ENCODE measurements around the gene ZNF578.
"Not testable (repeated sequence)": the region's sequence is repeated elsewhere in the genome, so short reads cannot be mapped to it uniquely, and the experiment has no call there.

The ZNF578 gene

DNA sequence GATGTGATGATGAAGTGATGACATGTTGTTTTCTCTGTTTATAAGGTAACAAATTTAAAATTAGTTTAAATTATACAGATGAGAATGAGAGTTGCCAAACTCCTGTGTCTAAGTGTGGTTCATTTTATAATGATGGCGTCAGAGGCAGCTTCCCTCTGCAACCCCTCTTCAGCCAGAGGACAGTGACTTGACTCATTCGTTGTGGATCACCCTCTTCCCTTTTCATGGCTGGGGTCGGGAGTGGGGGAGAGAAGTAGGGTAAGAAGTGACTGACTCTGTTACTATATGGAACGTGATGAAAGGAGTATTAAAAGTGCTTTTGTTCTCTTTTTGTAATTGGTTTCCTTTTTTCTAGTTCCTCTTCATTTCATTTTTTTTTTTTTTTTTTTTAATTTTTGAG lies 85.5 kb downstream of the ZNF578 start:
- not testable (repeated sequence) for H3K27me3 ChIP-seq (ENCODE audit: control insufficient read depth in 1 of 2, insufficient read depth in 2 of 2, low read length in 2 of 2); H3K4me3 ChIP-seq (ENCODE audit: low read depth in 1 of 2, low read length in 2 of 2); H3K9ac ChIP-seq (ENCODE audit: low read length); H3K27ac ChIP-seq (ENCODE audit: low read depth, low read length); H3K9me3 ChIP-seq (ENCODE audit: low read length); H3K36me3 ChIP-seq (ENCODE audit: insufficient read depth, low read length); H3K4me1 ChIP-seq (ENCODE audit: insufficient read depth, low read length)

DNA sequence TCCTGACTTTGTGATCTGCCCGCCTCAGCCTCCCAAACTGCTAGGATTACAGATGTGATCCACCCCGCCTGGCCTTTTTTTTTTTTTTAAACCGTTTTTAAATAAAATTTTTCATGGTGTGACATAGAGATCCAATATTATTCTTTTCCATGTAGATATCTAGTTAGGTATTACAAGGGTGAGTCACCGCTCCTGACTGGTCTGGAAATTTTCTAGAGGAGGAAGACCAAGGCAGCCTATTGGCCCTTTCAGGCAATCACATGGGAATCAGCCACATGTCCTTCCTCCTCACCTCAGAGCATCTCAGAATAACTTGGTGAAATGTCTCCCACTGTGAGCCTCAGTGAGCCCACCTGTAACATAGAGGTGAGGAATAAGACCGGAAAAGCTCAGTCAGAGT lies 87.8 kb downstream of the ZNF578 start:
- H3K27me3 ChIP-seq (ENCODE audit: control insufficient read depth in 1 of 2, insufficient read depth in 2 of 2, low read length in 2 of 2); H3K36me3 ChIP-seq (ENCODE audit: insufficient read depth, low read length); H3K9me3 ChIP-seq (ENCODE audit: low read length); H3K4me1 ChIP-seq (ENCODE audit: insufficient read depth, low read length); H3K27ac ChIP-seq (ENCODE audit: low read depth, low read length); H3K9ac ChIP-seq (ENCODE audit: low read length); H3K4me3 ChIP-seq (ENCODE audit: low read depth in 1 of 2, low read length in 2 of 2): not testable (repeated sequence)

DNA sequence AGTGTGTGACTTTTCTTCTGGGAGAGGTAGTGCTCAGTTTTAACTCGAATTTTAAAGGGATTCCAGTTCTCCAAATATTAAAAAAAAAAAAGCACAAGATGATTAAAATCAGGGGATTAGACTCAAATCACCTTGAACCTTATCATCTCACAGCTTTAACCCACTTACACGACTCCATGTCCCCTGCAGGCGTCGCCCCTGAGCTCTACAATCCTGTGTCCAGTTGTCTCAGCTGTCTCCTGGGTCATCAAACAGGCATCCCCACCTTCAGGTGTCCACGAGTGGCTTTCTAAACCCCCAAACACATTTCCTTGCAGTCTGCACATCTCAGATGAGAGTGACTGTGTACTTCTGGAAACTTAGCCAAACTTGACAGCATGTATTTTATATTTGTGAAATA lies 88.3 kb downstream of the ZNF578 start:
- H3K9me3 ChIP-seq (ENCODE audit: low read length), result no peaks in the 10 kb centered on the region
- H3K4me1 ChIP-seq (ENCODE audit: insufficient read depth, low read length), result no peaks in the 10 kb centered on the region
- H3K27me3 ChIP-seq (ENCODE audit: control insufficient read depth in 1 of 2, insufficient read depth in 2 of 2, low read length in 2 of 2), result no peaks in the 10 kb centered on the region
- no peak overlapping the region for H3K4me3 ChIP-seq (ENCODE audit: low read depth in 1 of 2, low read length in 2 of 2)
- no peak overlapping the region for H3K27ac ChIP-seq (ENCODE audit: low read depth, low read length)
- no peak overlapping the region for H3K9ac ChIP-seq (ENCODE audit: low read length)
- peaks cover 4% of the 10 kb centered on the region for H3K36me3 ChIP-seq (ENCODE audit: insufficient read depth, low read length)

DNA sequence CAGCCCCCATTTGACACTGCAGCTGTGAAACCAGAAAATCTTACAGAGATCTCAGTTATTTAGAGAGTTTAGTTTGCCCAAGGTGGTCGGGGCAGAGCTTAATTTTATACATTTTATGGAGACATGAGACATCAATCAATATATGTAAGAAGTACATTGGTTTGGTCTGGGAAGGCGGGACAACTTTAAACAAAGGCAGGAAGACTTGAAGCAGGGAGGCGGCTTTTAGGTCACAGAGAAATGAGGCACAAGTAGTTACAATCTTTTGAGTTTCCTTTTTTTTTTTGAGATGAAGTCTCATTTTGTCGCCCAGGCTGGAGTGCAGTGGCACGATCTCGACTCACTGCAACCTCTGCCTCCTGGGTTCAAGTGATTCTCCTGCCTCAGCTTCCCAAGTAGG lies 89.2 kb downstream of the ZNF578 start:
- not testable (repeated sequence) for H3K9ac ChIP-seq (ENCODE audit: low read length); H3K27ac ChIP-seq (ENCODE audit: low read depth, low read length); H3K36me3 ChIP-seq (ENCODE audit: insufficient read depth, low read length)

DNA sequence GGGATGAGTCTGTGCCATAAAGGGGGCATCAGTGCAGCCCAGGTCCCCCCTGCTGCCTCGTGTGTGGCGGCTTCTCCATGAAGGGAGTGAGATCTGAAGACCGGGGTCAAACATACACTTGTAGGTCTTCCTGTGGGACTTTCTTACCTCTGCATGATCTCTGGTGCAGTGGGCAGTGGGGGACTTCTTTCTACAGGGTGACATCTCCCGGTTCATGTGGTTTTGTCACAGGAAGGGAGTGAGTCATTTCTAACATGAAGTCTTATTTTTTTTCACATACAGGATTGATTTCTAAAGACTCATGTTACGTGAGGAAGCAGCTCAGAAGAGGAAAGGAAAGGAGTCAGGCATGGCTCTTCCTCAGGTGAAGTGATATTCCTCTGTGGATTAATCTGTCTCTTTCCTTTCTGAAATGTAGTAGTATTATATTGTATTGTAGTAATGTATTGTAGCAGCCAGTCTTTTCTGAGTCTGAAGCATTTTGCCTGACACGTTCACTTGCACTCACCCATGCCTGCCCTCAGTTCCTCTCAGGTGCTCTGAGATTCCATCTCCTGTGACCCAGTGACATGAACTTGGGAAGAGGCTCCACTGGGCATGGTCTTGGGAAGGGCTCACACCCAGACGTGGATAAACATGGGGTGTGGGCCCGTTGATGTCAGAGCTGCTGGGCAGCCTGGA lies 89.8 kb downstream of the ZNF578 start:
- H3K4me3 ChIP-seq (ENCODE audit: low read depth in 1 of 2, low read length in 2 of 2), result no peak overlapping the region
- peaks cover 11% of the 10 kb centered on the region for H3K36me3 ChIP-seq (ENCODE audit: insufficient read depth, low read length)
- no peak overlapping the region for H3K9ac ChIP-seq (ENCODE audit: low read length)
- no peaks in the 10 kb centered on the region for H3K4me1 ChIP-seq (ENCODE audit: insufficient read depth, low read length)
- no peaks in the 10 kb centered on the region for H3K27me3 ChIP-seq (ENCODE audit: control insufficient read depth in 1 of 2, insufficient read depth in 2 of 2, low read length in 2 of 2)
- H3K27ac ChIP-seq (ENCODE audit: low read depth, low read length), result no peak overlapping the region
- H3K9me3 ChIP-seq (ENCODE audit: low read length), result no peaks in the 10 kb centered on the region

More for the DNA sequence above, 89.2 kb downstream of the ZNF578 start:
- not testable (repeated sequence) for H3K27me3 ChIP-seq (ENCODE audit: control insufficient read depth in 1 of 2, insufficient read depth in 2 of 2, low read length in 2 of 2); H3K4me3 ChIP-seq (ENCODE audit: low read depth in 1 of 2, low read length in 2 of 2); H3K4me1 ChIP-seq (ENCODE audit: insufficient read depth, low read length); H3K9me3 ChIP-seq (ENCODE audit: low read length)

DNA sequence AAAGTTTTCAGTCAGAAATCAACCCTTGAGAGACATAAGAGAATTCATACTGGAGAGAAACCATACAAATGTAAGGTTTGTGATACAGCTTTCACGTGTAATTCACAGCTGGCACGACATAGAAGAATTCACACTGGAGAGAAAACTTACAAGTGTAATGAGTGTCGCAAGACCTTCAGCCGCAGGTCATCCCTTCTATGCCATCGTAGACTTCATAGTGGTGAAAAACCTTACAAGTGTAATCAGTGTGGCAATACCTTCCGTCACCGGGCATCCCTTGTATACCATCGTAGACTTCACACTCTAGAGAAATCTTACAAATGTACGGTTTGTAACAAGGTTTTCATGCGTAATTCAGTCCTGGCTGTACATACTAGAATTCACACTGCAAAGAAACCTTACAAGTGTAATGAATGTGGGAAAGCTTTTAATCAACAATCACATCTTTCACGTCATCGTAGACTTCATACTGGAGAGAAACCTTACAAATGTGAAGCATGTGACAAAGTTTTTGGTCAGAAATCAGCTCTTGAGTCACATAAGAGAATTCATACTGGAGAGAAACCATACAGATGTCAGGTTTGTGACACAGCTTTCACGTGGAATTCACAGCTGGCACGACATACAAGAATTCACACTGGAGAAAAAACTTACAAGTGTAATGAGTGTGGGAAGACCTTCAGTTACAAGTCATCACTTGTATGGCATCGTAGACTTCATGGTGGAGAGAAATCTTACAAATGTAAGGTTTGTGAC lies 101.0 kb downstream of the ZNF578 start:
- Histone ChIP-seq H3K36me3 (ENCODE audit: insufficient read depth, low read length) (peaks cover 44% of the 10 kb centered on the region), H3K27ac (ENCODE audit: low read depth, low read length) (no peak overlapping the region), H3K9ac (ENCODE audit: low read length) (no peak overlapping the region), H3K4me1 (ENCODE audit: insufficient read depth, low read length) (no peaks in the 10 kb centered on the region), H3K9me3 (ENCODE audit: low read length) (peaks cover 5% of the 10 kb centered on the region), H3K27me3 (ENCODE audit: control insufficient read depth in 1 of 2, insufficient read depth in 2 of 2, low read length in 2 of 2) (no peaks in the 10 kb centered on the region), H3K4me3 (ENCODE audit: low read depth in 1 of 2, low read length in 2 of 2) (peak overlapping the region in 1 of 2 donors; percentile 20)

DNA sequence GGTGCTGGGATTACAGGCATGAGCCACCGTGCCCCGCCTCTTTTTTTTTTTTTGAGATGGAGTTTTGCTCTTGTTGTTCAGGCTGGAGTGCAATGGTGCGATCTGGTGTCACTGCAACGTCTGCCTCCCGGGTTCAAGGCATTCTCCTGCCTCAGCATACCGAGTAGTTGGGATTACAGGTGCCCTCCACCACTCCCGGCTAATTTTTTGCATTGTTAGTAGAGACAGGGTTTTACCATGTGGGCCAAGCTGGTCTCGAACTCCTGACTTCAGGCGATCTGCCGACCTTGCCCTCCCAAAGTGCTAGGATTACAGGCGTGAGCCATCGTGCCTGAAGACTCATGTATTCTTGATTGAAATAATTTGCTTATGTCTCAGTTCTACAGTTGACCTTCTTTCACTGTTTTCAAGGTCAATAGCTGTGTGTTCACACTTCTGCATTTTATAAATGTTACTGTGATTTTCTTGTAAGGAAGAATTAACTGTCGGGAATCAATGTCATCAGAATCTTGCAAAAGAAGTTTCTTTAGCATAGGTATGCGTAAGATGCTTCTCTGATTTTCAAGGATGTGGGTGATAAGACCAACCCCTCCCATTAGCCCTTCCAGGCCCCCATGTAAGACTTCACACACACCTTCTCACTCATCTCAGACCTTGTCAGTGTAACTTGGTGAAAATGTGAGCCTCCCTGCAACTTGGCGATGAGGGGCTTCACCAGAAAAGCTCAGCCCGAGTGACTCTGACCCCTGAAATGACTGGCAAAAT lies 104.1 kb downstream of the ZNF578 start:
- Histone ChIP-seq H3K27me3 (ENCODE audit: control insufficient read depth in 1 of 2, insufficient read depth in 2 of 2, low read length in 2 of 2) (no peaks in the 10 kb centered on the region), H3K9me3 (ENCODE audit: low read length) (peaks cover 5% of the 10 kb centered on the region), H3K9ac (ENCODE audit: low read length) (no peak overlapping the region), H3K4me1 (ENCODE audit: insufficient read depth, low read length) (no peaks in the 10 kb centered on the region), H3K27ac (ENCODE audit: low read depth, low read length) (no peak overlapping the region), H3K4me3 (ENCODE audit: low read depth in 1 of 2, low read length in 2 of 2) (no peak overlapping the region), H3K36me3 (ENCODE audit: insufficient read depth, low read length) (peaks cover 32% of the 10 kb centered on the region)

DNA sequence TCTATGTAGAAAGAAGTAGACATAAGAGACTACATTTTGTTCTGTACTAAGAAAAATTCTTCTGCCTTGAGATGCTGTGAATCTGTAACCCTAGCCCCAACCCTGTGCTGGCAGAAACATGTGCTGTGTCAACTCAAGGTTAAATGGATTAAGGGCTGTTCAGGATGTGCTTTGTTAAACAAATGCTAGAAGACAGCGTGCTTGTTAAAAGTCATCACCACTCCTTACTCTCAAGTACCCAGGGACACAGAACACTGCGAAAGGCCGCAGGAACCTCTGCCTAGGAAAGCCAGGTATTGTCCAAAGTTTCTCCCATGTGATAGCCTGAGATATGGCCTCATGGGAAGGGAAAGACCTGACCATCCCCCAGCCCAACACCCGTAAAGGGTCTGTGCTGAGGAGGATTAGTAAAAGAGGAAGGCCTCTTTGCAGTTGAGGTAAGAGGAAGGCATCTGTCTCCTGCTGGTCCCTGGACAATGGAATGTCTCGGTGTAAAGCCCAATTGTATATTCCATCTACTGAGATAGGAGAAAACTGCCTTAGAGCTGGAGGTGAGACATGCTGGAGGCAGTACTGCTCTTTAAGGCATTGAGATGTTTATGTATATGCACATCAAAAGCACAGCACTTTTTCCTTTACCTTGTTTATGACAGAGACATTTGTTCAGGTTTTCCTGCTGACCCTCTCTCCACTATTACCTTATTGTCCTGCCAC lies 105.5 kb downstream of the ZNF578 start:
- not testable (repeated sequence) for H3K4me3 ChIP-seq (ENCODE audit: low read depth in 1 of 2, low read length in 2 of 2); H3K27me3 ChIP-seq (ENCODE audit: control insufficient read depth in 1 of 2, insufficient read depth in 2 of 2, low read length in 2 of 2); H3K4me1 ChIP-seq (ENCODE audit: insufficient read depth, low read length); H3K9me3 ChIP-seq (ENCODE audit: low read length); H3K9ac ChIP-seq (ENCODE audit: low read length); H3K27ac ChIP-seq (ENCODE audit: low read depth, low read length)
- peaks cover 21% of the 10 kb centered on the region for H3K36me3 ChIP-seq (ENCODE audit: insufficient read depth, low read length)

DNA sequence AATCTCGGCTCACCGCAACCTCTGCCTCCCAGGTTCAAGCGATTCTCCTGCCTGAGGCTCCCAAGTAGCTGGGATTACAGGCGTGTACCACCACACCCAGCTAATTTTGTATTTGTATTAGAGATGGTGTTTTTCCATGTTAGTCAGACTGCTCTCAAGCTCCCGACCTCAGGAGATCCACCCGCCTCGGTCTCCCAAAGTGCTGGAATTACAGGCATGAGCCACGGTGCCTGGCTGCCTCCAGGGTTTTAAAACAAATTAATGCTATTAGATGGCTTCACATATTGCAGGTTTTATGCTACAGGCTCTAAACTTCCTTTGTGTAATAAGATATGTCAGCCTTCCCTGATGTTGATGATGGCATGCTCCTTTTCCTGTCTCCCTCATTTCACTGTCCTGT lies 108.3 kb downstream of the ZNF578 start:
- H3K36me3 ChIP-seq (ENCODE audit: insufficient read depth, low read length); H3K27me3 ChIP-seq (ENCODE audit: control insufficient read depth in 1 of 2, insufficient read depth in 2 of 2, low read length in 2 of 2); H3K27ac ChIP-seq (ENCODE audit: low read depth, low read length); H3K4me3 ChIP-seq (ENCODE audit: low read depth in 1 of 2, low read length in 2 of 2); H3K9ac ChIP-seq (ENCODE audit: low read length); H3K4me1 ChIP-seq (ENCODE audit: insufficient read depth, low read length); H3K9me3 ChIP-seq (ENCODE audit: low read length): not testable (repeated sequence)

All from muscle layer of colon (tissue), 2 donors.